ENCODE data around the gene B3GALT6.

GRCh38 chr1:1239614-1240347, 7.7 kb downstream of the B3GALT6 start:
- TF ChIP-seq CTCF (conservative IDR thresholded peaks at IDR 0.05; ENCODE audit: low read depth, low read length) (no peak), EZH2 (IDR thresholded peaks at IDR 0.05; ENCODE audit: low read length, unreplicated experiment) (no peak)

All from PC-3 (cell line).